WTC11 (cell line): ENCODE data around the gene VPS18. TPM values are rescaled to one million over a fixed set of nuclear protein-coding genes. Genes with fewer than 3 reads are reported as not detected.

Experiments
- ATAC-seq: fragments of 200-7000 bp; cut with Tn5 transposase; 2 replicates; pipeline ENCODE4 v1.10.0; 2021; ENCODE audit warnings: mild to moderate bottlenecking, moderate library complexity
- CTCF ChIA-PET: fragments of 300-600 bp; sonication (Branson Sonifier 250); formaldehyde crosslinking; loops from one replicate; lab custom pipeline; 2021; ENCODE audit warnings: antibody characterized with exemption; lab: Charles Lee
- POLR2A ChIA-PET: fragments of 350-600 bp; sonication (Branson Sonifier 250); formaldehyde crosslinking; loops from one replicate; lab custom pipeline; 2021; ENCODE audit warnings: antibody characterized with exemption; lab: Charles Lee
- DNase-seq: peaks from one replicate; pipeline ENCODE4 v3.0.0; 2021; ENCODE audit warnings: low spot score
- H3K27ac Mint-ChIP-seq: 2 replicates; pipeline ENCODE4 v1.8.0; 2021; ENCODE audit warnings: mixed read lengths
- H3K27me3 Mint-ChIP-seq: 2 replicates; pipeline ENCODE4 v1.8.0; 2021; ENCODE audit warnings: low read depth, mild to moderate bottlenecking, moderate library complexity, mixed read lengths
- H3K36me3 Mint-ChIP-seq: 2 replicates; pipeline ENCODE4 v1.8.0; 2021; ENCODE audit warnings: mixed read lengths
- H3K4me1 Mint-ChIP-seq: 2 replicates; pipeline ENCODE4 v1.8.0; 2022; ENCODE audit warnings: mixed read lengths
- H3K4me3 Mint-ChIP-seq: 2 replicates; pipeline ENCODE4 v1.8.0; 2021; ENCODE audit warnings: mild to moderate bottlenecking, moderate library complexity, mixed read lengths
- H3K9me3 Mint-ChIP-seq: 2 replicates; pipeline ENCODE4 v1.8.0; 2021; ENCODE audit warnings: mixed read lengths
- FOXK1 ChIP-seq: sonication (generic); formaldehyde crosslinking; IDR thresholded peaks from 2 replicates; pipeline ENCODE4 v1.8.0; 2022; ENCODE audit warnings: mild to moderate bottlenecking, moderate library complexity, missing genetic modification reagents
- FOXP1 ChIP-seq: sonication (generic); formaldehyde crosslinking; IDR thresholded peaks from 2 replicates; pipeline ENCODE4 v1.8.0; 2022; ENCODE audit warnings: missing genetic modification reagents, mild to moderate bottlenecking, moderate library complexity, borderline replicate concordance
- HMGA2 ChIP-seq: fragments of 250-450 bp; sonication (Bioruptor Pico); IDR thresholded peaks from 2 replicates; pipeline ENCODE4 v1.4.0; 2021; ENCODE audit warnings: mild to moderate bottlenecking, moderate library complexity
- KAT7 ChIP-seq: sonication (generic); formaldehyde crosslinking; IDR thresholded peaks from 2 replicates; pipeline ENCODE4 v1.8.1; 2023; ENCODE audit warnings: missing genetic modification reagents, mild to moderate bottlenecking, borderline replicate concordance
- MAX ChIP-seq: sonication (generic); formaldehyde crosslinking; IDR thresholded peaks from 2 replicates; pipeline ENCODE4 v1.8.0; 2022; ENCODE audit warnings: mild to moderate bottlenecking, missing genetic modification reagents
- MYBL2 ChIP-seq: sonication (generic); formaldehyde crosslinking; IDR thresholded peaks from 2 replicates; pipeline ENCODE4 v1.8.1; 2023; ENCODE audit warnings: mild to moderate bottlenecking, moderate library complexity, missing genetic modification reagents
- SMAD3 ChIP-seq: sonication (generic); formaldehyde crosslinking; IDR thresholded peaks from 2 replicates; pipeline ENCODE4 v1.8.0; 2022; ENCODE audit warnings: missing genetic modification reagents, mild to moderate bottlenecking, borderline replicate concordance
- SOX15 ChIP-seq: fragments of 250-450 bp; sonication (Bioruptor Pico); IDR thresholded peaks from 2 replicates; pipeline ENCODE4 v1.9.0; 2021; ENCODE audit warnings: mild to moderate bottlenecking
- ZMAT4 ChIP-seq: fragments of 250-450 bp; sonication (Bioruptor Pico); IDR thresholded peaks from 2 replicates; pipeline ENCODE4 v1.9.0; 2021; ENCODE audit warnings: mild to moderate bottlenecking
- ZNF263 ChIP-seq: sonication (generic); formaldehyde crosslinking; IDR thresholded peaks from 2 replicates; pipeline ENCODE4 v1.8.1; 2022; ENCODE audit warnings: low read depth, mild to moderate bottlenecking, moderate library complexity, missing genetic modification reagents
- ZNF281 ChIP-seq: sonication (generic); formaldehyde crosslinking; IDR thresholded peaks from 2 replicates; pipeline ENCODE4 v1.8.0; 2023; ENCODE audit warnings: mild to moderate bottlenecking, missing genetic modification reagents
- ZNF317 ChIP-seq: sonication (generic); formaldehyde crosslinking; IDR thresholded peaks from 2 replicates; pipeline ENCODE4 v1.8.1; 2023; ENCODE audit warnings: low read depth, mild to moderate bottlenecking, moderate library complexity, missing genetic modification reagents, borderline replicate concordance
- ZNF396 ChIP-seq: fragments of 250-450 bp; sonication (Bioruptor Pico); IDR thresholded peaks from 2 replicates; pipeline ENCODE4 v1.8.0; 2021; ENCODE audit warnings: mild to moderate bottlenecking, moderate library complexity, borderline replicate concordance
- total RNA-seq: library from RNA; stranded (reverse); gene quantifications from 3 replicates; pipeline ENCODE4 v1.2.3, GENCODE V29; 2021
- TF ChIP-seq, protein P1 (sequence below): sonication (generic); formaldehyde crosslinking; IDR thresholded peaks from 2 replicates; pipeline ENCODE4 v1.8.1; 2023; ENCODE audit warnings: mild to moderate bottlenecking, moderate library complexity, missing genetic modification reagents
- TF ChIP-seq, protein P2 (sequence below): sonication (generic); formaldehyde crosslinking; IDR thresholded peaks from 2 replicates; pipeline ENCODE4 v1.8.0; 2023; ENCODE audit warnings: missing genetic modification reagents, mild to moderate bottlenecking, borderline replicate concordance
- TF ChIP-seq, protein P3 (sequence below): sonication (generic); formaldehyde crosslinking; IDR thresholded peaks from 2 replicates; pipeline ENCODE4 v1.8.1; 2022; ENCODE audit warnings: mild to moderate bottlenecking, moderate library complexity, missing genetic modification reagents
- TF ChIP-seq, protein P4 (sequence below): fragments of 250-450 bp; sonication (Bioruptor Pico); IDR thresholded peaks from 2 replicates; pipeline ENCODE4 v1.9.0; 2021; ENCODE audit warnings: moderate library complexity, mild to moderate bottlenecking, inconsistent platforms, borderline replicate concordance
- TF ChIP-seq, protein P5 (sequence below): sonication (generic); formaldehyde crosslinking; IDR thresholded peaks from 2 replicates; pipeline ENCODE4 v1.8.0; 2022; ENCODE audit warnings: mild to moderate bottlenecking, missing genetic modification reagents

VPS18 gene
- total RNA-seq, 1 experiment from 2014 or later: 27.3 TPM

- peak; percentile 53 for ATAC-seq
- DNase-seq: peak; percentile 73
- Mint-ChIP-seq H3K27me3 (peaks cover 17% of the 10 kb centered on the region), H3K27ac (peak overlapping the region; percentile 99), H3K9me3 (no peaks in the 10 kb centered on the region)
- CTCF ChIA-PET: interaction anchor here (0.5 to 6.4 kb wide), 60 partner anchors 10 to 558 kb away, joined by 3 to 500 read pairs (median 6); partner anchors contain the start of genes CCDC32, CHAC1, DLL4 and DNAJC17
- TF ChIP-seq, protein P1, sequence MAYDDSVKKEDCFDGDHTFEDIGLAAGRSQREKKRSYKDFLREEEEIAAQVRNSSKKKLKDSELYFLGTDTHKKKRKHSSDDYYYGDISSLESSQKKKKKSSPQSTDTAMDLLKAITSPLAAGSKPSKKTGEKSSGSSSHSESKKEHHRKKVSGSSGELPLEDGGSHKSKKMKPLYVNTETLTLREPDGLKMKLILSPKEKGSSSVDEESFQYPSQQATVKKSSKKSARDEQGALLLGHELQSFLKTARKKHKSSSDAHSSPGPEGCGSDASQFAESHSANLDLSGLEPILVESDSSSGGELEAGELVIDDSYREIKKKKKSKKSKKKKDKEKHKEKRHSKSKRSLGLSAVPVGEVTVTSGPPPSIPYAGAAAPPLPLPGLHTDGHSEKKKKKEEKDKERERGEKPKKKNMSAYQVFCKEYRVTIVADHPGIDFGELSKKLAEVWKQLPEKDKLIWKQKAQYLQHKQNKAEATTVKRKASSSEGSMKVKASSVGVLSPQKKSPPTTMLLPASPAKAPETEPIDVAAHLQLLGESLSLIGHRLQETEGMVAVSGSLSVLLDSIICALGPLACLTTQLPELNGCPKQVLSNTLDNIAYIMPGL (CRISPR knock-in tag): 0 out of 2 replicates have a peak, but pooled peaks have one; percentile 22
- peak; percentile 51; the same call in 1 of the 2 replicates for TF ChIP-seq KAT7 (CRISPR knock-in tag)
- TF ChIP-seq FOXK1 (CRISPR knock-in tag): no peak
- no peak for TF ChIP-seq HMGA2
- TF ChIP-seq, protein P2, sequence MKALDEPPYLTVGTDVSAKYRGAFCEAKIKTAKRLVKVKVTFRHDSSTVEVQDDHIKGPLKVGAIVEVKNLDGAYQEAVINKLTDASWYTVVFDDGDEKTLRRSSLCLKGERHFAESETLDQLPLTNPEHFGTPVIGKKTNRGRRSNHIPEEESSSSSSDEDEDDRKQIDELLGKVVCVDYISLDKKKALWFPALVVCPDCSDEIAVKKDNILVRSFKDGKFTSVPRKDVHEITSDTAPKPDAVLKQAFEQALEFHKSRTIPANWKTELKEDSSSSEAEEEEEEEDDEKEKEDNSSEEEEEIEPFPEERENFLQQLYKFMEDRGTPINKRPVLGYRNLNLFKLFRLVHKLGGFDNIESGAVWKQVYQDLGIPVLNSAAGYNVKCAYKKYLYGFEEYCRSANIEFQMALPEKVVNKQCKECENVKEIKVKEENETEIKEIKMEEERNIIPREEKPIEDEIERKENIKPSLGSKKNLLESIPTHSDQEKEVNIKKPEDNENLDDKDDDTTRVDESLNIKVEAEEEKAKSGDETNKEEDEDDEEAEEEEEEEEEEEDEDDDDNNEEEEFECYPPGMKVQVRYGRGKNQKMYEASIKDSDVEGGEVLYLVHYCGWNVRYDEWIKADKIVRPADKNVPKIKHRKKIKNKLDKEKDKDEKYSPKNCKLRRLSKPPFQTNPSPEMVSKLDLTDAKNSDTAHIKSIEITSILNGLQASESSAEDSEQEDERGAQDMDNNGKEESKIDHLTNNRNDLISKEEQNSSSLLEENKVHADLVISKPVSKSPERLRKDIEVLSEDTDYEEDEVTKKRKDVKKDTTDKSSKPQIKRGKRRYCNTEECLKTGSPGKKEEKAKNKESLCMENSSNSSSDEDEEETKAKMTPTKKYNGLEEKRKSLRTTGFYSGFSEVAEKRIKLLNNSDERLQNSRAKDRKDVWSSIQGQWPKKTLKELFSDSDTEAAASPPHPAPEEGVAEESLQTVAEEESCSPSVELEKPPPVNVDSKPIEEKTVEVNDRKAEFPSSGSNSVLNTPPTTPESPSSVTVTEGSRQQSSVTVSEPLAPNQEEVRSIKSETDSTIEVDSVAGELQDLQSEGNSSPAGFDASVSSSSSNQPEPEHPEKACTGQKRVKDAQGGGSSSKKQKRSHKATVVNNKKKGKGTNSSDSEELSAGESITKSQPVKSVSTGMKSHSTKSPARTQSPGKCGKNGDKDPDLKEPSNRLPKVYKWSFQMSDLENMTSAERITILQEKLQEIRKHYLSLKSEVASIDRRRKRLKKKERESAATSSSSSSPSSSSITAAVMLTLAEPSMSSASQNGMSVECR: no peak
- no peak for TF ChIP-seq SMAD3
- TF ChIP-seq, protein P3, sequence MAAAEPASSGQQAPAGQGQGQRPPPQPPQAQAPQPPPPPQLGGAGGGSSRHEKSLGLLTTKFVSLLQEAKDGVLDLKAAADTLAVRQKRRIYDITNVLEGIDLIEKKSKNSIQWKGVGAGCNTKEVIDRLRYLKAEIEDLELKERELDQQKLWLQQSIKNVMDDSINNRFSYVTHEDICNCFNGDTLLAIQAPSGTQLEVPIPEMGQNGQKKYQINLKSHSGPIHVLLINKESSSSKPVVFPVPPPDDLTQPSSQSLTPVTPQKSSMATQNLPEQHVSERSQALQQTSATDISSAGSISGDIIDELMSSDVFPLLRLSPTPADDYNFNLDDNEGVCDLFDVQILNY: no peak
- no peak for TF ChIP-seq MAX (CRISPR knock-in tag)
- TF ChIP-seq, all 79 proteins: peak for 2
- Mint-ChIP-seq H3K36me3 (peaks cover 32% of the 10 kb centered on the region), H3K4me3 (peak overlapping the region; percentile 97), H3K4me1 (peaks cover 13% of the 10 kb centered on the region)
- POLR2A ChIA-PET: interaction anchor here (0.6 to 2.4 kb wide), 12 partner anchors 8 to 219 kb away, joined by 3 to 18 read pairs (median 8); partner anchors contain the start of genes CHAC1, GCHFR, RAD51 and RHOV
Observed at GRCh38 chr15:40894681-40895448, 615 bp downstream of the VPS18 start.

DNA sequence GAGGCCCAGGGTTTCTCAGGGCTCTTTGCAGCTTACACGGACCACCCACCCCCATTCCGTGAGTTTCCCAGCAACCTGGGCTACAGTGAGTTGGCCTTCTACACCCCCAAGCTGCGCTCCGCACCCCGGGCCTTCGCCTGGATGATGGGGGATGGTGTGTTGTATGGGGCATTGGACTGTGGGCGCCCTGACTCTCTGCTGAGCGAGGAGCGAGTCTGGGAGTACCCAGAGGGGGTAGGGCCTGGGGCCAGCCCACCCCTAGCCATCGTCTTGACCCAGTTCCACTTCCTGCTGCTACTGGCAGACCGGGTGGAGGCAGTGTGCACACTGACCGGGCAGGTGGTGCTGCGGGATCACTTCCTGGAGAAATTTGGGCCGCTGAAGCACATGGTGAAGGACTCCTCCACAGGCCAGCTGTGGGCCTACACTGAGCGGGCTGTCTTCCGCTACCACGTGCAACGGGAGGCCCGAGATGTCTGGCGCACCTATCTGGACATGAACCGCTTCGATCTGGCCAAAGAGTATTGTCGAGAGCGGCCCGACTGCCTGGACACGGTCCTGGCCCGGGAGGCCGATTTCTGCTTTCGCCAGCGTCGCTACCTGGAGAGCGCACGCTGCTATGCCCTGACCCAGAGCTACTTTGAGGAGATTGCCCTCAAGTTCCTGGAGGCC is 5.4 kb downstream of the VPS18 start:
- no peak overlapping the region for H3K27ac Mint-ChIP-seq
- POLR2A ChIA-PET: interaction anchor here (0.6 kb wide), 1 partner anchor 167 kb away, joined by 8 read pairs; no protein-coding TSS in a partner anchor
- H3K36me3 Mint-ChIP-seq: peaks cover 54% of the 10 kb centered on the region
- no peaks in the 10 kb centered on the region for H3K27me3 Mint-ChIP-seq
- no peak overlapping the region for H3K4me3 Mint-ChIP-seq
- no peak for ATAC-seq
- DNase-seq: no peak
- CTCF ChIA-PET: interaction anchor here (1.1 to 6.4 kb wide), 5 partner anchors 15 to 42 kb away, joined by 3 to 500 read pairs (median 4); no protein-coding TSS in a partner anchor
- H3K4me1 Mint-ChIP-seq: peaks cover 7% of the 10 kb centered on the region
- no peaks in the 10 kb centered on the region for H3K9me3 Mint-ChIP-seq
- TF ChIP-seq, protein P4, sequence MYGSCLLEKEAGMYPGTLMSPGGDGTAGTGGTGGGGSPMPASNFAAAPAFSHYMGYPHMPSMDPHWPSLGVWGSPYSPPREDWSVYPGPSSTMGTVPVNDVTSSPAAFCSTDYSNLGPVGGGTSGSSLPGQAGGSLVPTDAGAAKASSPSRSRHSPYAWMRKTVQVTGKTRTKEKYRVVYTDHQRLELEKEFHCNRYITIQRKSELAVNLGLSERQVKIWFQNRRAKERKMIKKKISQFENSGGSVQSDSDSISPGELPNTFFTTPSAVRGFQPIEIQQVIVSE (CRISPR knock-in tag): no peak
- no peak for TF ChIP-seq ZMAT4 (CRISPR knock-in tag)
- no peak for TF ChIP-seq ZNF263 (CRISPR knock-in tag)
- TF ChIP-seq, protein P5, sequence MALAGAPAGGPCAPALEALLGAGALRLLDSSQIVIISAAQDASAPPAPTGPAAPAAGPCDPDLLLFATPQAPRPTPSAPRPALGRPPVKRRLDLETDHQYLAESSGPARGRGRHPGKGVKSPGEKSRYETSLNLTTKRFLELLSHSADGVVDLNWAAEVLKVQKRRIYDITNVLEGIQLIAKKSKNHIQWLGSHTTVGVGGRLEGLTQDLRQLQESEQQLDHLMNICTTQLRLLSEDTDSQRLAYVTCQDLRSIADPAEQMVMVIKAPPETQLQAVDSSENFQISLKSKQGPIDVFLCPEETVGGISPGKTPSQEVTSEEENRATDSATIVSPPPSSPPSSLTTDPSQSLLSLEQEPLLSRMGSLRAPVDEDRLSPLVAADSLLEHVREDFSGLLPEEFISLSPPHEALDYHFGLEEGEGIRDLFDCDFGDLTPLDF: no peak
- TF ChIP-seq ZNF317 (CRISPR knock-in tag): no peak
- TF ChIP-seq SOX15 (CRISPR knock-in tag): no peak
- TF ChIP-seq ZNF396 (CRISPR knock-in tag): no peak
- TF ChIP-seq MYBL2 (CRISPR knock-in tag): no peak
- TF ChIP-seq ZNF281 (CRISPR knock-in tag): no peak
- no peak for TF ChIP-seq FOXP1
